GM19193 (cell line): Measurements from ENCODE around the gene MYH7B.

Experiments used
- POLR2A ChIP-seq: IDR thresholded peaks from 4 replicates; pipeline ENCODE4 v1.6.1; 2011; ENCODE audit not compliant: insufficient read depth, insufficient read length; ENCODE audit errors: extremely low read depth

The MYH7B gene

GRCh38 chr20:34979366-34980153 lies 23.9 kb downstream of the MYH7B start:
- no peak for TF ChIP-seq POLR2A

GRCh38 chr20:34980543-34981233 lies 25.0 kb downstream of the MYH7B start:
- no peak for TF ChIP-seq POLR2A

DNA sequence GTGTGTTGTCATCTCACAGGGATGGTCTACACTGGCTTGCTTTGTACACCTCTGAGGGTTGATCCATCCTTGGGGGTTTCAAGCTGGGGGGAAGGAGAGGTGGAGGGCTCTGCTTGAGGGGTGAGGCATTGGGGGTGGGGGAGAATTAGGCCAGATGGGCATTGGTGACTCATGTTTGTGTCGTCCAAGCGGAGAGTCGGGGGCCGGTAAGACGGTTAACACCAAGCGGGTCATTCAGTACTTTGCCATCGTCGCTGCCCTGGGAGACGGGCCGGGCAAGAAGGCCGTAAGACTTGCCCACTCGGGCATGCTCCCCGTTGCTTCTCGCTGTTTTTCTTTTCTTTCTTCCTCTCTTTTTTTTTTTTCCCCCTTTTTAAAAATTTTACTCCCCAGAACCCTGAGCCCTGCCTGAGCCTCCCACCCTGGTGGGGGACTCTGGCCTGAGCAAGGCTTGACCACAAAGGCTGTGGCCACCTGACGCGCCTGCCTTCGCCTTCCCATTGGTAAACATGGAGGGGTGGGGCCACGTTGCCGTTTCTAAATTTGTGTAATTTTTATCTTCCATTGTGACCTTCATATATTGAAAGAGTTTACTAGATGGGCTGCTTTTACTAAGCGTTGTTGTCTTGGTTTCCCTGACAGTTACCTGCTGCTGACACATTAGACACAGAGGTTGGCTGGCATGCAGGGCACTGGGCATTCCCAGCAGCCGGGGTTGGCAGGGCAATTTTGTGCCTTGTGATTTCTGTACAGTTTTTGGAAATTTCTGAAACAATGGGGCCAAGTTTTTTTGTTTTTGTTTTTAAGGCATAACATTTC lies 26.8 kb downstream of the MYH7B start:
- TF ChIP-seq POLR2A: no peak

GRCh38 chr20:34983089-34983820 lies 27.6 kb downstream of the MYH7B start:
- no peak for TF ChIP-seq POLR2A

GRCh38 chr20:34983995-34984735 lies 28.5 kb downstream of the MYH7B start:
- TF ChIP-seq POLR2A: no peak

- no peak for TF ChIP-seq POLR2A
Observed at GRCh38 chr20:34984756-34985261, 29.1 kb downstream of the MYH7B start.

GRCh38 chr20:34985461-34986310 lies 30.0 kb downstream of the MYH7B start:
- no peak for TF ChIP-seq POLR2A

DNA sequence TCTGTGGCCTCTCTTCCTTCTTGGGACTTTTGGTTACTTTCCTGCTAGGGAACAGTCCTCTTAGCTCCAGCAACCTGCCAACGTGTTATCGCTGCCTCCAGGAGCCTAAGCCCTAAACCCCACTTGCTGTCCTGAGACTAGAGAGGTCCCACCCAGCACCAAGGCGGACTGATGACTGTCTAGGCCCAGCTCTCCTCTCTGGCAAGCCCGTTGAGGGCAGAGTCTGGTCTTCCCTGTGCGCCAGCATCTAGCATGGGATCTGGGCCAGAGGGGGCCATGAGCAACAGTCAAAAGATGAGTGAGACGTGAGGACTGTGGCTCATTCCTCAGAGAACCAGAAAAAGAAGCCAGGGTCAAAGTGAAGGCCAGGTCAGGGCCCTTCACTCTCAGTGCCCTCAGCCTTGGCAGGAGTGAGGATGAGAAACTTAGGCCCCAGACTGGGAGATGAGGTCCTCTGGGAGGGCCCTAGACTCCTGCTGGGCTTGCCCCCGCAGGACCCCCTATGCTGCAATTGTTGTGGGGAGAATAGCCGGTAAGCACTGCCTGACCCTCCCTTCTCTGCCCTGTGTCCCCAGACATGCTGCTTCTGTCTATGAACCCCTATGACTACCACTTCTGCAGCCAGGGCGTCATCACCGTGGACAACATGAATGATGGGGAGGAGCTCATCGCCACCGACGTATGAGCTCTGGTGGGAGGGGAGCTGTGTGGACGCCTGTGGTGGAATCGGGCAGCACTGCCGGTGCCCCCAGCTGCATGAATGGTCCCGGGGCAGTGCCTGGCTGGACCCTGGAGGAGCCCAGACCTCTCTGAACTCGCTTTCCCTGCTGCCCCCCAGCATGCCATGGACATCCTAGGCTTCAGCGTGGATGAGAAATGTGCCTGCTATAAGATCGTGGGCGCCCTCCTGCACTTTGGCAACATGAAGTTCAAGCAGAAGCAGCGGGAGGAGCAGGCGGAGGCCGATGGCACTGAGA lies 30.9 kb downstream of the MYH7B start:
- TF ChIP-seq POLR2A: no peak

DNA sequence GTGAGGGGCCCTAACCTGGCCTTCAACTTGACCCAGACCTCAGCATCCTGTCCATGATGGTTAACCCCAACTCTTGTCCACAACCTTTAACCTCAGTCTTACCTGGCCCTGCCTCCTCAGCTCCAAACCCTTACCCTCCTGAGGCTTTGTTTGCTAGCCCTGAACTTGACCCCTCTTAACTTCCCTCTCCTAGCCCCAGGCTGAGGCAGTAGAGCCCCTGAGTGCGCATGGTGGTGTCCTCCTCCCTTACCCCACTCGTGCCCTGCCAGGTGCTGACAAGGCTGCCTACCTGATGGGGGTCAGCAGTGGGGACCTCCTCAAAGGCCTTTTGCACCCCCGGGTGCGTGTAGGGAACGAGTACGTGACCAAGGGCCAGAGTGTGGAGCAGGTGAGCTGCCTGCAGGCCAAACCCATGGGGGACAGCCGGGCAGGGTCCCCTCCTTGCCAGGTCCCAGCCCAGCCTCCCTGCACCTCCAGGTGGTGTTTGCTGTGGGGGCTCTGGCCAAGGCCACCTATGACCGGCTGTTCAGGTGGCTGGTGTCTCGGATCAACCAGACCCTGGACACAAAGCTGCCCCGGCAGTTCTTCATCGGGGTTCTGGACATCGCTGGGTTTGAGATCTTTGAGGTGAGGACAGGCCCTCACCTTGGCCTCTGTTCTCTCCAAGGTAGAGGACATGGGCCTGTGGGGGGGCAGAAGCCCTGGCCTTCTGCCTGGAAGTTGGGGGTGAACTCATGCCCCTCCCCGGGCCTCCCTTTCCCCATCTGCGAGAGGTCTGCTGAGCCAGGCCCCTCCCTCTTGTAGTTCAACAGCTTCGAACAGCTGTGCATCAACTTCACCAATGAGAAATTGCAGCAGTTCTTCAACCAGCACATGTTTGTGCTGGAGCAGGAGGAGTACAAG lies 31.9 kb downstream of the MYH7B start:
- TF ChIP-seq POLR2A: no peak

- TF ChIP-seq POLR2A: no peak
Observed at GRCh38 chr20:34988191-34988540, 32.5 kb downstream of the MYH7B start.

- TF ChIP-seq POLR2A: no peak
Observed at GRCh38 chr20:34989118-34989517, 33.5 kb downstream of the MYH7B start.

- TF ChIP-seq POLR2A: no peak
Observed at GRCh38 chr20:34989670-34990069, 34.0 kb downstream of the MYH7B start.
